Measurements from ENCODE around the gene SCLY. TPM values are rescaled to one million over a fixed set of nuclear protein-coding genes. Genes with fewer than 3 reads are reported as not detected.

Gene SCLY
- total RNA-seq, 1 experiment from 2014 or later, result 28.7 TPM

DNA sequence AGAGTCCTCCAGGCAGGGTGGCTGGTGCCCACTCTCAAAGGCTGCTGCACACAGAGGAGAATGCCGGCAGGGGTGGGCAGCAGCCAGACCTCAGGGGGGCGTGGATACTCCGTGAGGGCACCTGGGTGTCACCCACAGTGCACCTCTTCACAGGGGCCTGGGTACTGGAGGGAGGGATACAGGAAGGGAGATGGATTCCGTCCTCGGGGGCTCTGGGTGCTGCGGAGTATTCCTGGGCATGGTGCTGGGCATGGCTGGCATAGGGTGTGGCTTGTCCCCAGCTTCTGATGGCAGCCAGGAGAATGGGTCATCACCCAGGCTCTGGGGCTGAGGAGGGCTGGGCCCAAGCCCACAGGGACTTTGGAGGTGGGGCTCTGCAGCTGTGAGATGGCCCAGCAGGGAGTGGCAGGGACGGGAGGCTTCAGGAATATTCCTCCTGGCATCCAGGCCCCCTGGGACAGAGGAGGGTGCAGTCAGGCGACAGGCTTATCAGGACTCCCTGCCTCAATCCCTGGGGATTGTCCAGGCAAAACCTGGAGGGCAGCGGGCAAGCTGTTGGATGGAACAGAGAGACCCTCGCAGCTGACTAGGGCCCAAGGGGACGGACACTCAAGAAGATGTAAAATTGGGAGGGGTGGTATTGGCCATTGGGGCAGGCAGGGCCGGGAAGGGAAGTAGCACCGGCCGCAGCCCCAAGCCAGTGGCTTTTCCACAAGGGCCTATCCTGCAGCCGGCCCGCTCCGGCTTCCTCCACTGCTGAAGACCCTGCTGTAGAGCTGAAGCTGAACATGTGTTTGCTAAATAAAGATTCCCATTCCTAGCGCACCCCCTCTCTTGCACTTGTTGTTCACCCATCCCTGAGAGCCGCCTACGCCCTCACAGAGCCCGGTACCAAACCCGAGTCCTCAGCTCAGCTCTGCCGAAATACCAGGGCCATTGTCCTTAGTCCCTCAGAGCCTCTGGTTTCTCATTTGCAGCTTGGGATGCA, 72.0 kb downstream of the SCLY start:
- CTCF ChIA-PET, result no interaction called here
- Histone ChIP-seq H3K4me3 (replicated peaks in 1 of 2; ENCODE audit: low read depth in 1 of 2, low read length in 2 of 2) (no peak overlapping the region), H4K20me1 (ENCODE audit: insufficient read depth) (no peaks in the 10 kb centered on the region), H2AFZ (ENCODE audit: low read depth, low read length, poor library complexity, severe bottlenecking) (no peak overlapping the region), H3K9me2 (ENCODE audit: insufficient read depth) (no peaks in the 10 kb centered on the region), H3K27me3 (ENCODE audit: insufficient read depth, low read length) (no peaks in the 10 kb centered on the region), H3K79me2 (ENCODE audit: insufficient read depth, low read length) (no peaks in the 10 kb centered on the region), H3K27ac (ENCODE audit: low read depth, low read length) (no peak overlapping the region; the same call in 1 of the 2 replicates), H3K36me3 (ENCODE audit: control insufficient read depth in 1 of 2, insufficient read depth in 2 of 2, low read length in 2 of 2) (no peaks in the 10 kb centered on the region), H3K9me3 (ENCODE audit: control insufficient read depth in 1 of 2, insufficient read depth in 1 of 2, low read depth in 1 of 2, low read length in 2 of 2) (no peaks in the 10 kb centered on the region), H3K9ac (ENCODE audit: low read length) (no peak overlapping the region), H3K4me1 (ENCODE audit: control insufficient read depth in 1 of 2, insufficient read depth in 2 of 2, low read length in 2 of 2) (0 out of 4 replicates have a peak, but pooled peaks cover 0 to under 1% of the 10 kb centered on the region in 2 experiments), H3K4me2 (ENCODE audit: low read length) (no peak overlapping the region)
- POLR2A ChIA-PET, result no interaction called here
- no peak for TF ChIP-seq SP1 (IDR thresholded peaks at IDR 0.05; ENCODE audit: low read depth)
- TF ChIP-seq, protein P1, sequence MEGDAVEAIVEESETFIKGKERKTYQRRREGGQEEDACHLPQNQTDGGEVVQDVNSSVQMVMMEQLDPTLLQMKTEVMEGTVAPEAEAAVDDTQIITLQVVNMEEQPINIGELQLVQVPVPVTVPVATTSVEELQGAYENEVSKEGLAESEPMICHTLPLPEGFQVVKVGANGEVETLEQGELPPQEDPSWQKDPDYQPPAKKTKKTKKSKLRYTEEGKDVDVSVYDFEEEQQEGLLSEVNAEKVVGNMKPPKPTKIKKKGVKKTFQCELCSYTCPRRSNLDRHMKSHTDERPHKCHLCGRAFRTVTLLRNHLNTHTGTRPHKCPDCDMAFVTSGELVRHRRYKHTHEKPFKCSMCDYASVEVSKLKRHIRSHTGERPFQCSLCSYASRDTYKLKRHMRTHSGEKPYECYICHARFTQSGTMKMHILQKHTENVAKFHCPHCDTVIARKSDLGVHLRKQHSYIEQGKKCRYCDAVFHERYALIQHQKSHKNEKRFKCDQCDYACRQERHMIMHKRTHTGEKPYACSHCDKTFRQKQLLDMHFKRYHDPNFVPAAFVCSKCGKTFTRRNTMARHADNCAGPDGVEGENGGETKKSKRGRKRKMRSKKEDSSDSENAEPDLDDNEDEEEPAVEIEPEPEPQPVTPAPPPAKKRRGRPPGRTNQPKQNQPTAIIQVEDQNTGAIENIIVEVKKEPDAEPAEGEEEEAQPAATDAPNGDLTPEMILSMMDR (IDR thresholded peaks at IDR 0.05 in 2 of 3, conservative IDR thresholded peaks at IDR 0.05 in 1 of 3; ENCODE audit: borderline replicate concordance in 1 of 3, insufficient read depth in 1 of 3, low read depth in 2 of 3, low read length in 2 of 3), result no peak
- TF ChIP-seq ZBTB33 (IDR thresholded peaks at IDR 0.05; ENCODE audit: extremely low read depth, insufficient replicate concordance, low read length), result no peak
- no peak for TF ChIP-seq EZH2phosphoT487 (IDR thresholded peaks at IDR 0.05; ENCODE audit: borderline replicate concordance)
- no peak for TF ChIP-seq ZNF274 (IDR thresholded peaks at IDR 0.05; ENCODE audit: low read depth, low read length)
- TF ChIP-seq ELF1 (IDR thresholded peaks at IDR 0.05; ENCODE audit: borderline replicate concordance, low read depth), result no peak
- intact Hi-C loops (cut with micrococcal nuclease), result no loop called here
- DNase-seq (ENCODE audit: low read depth, low spot score) (no peak), ATAC-seq (no peak)
- RAD21 ChIA-PET (ENCODE audit: low non-redundant PET in 1 of 2, low total read pairs in 2 of 2, uncharacterized antibody in 2 of 2, unreplicated experiment in 2 of 2), result no interaction called here
- BruUV-seq (replicated peaks), result no TSS peak
